K562 (cell line): Measurements from ENCODE around the gene ANO9. TPM values are rescaled to one million over a fixed set of nuclear protein-coding genes. Genes with fewer than 3 reads are reported as not detected.

ENCODE experiments used
- JUND ChIP-seq, 2 experiments: IDR thresholded peaks; 2 replicates in 1 of 2; 3 replicates in 1 of 2; pipeline ENCODE4 v1.6.1; 2011; ENCODE audit warnings: borderline replicate concordance in 2 of 2, low read depth in 2 of 2, low read length in 2 of 2, improper control_type of control experiment in 1 of 2, missing biosample characterization in 1 of 2, missing genetic modification characterization in 1 of 2, missing genetic modification reagents in 1 of 2
- KDM4B ChIP-seq, 2 experiments: fragments of 450-650 bp in 1 of 2; sonication (generic) in 1 of 2; IDR thresholded peaks; 2 replicates each; pipeline ENCODE4 v1.6.1; 2016 to 2017; ENCODE audit warnings: borderline replicate concordance in 2 of 2, antibody characterized with exemption in 1 of 2, low read depth in 1 of 2, mild to moderate bottlenecking in 1 of 2
- MYC ChIP-seq, 2 experiments: fragments of 250-450 bp in 1 of 2; sonication (Bioruptor Pico) in 1 of 2; IDR thresholded peaks; 2 replicates each; pipeline versions ENCODE4 v1.5.1 to v1.6.1; 2012 to 2021; ENCODE audit warnings: low read depth in 2 of 2, borderline replicate concordance in 1 of 2, improper control_type of control experiment in 1 of 2, low read length in 1 of 2, mild to moderate bottlenecking in 1 of 2, moderate library complexity in 1 of 2
- NCOA2 ChIP-seq, 2 experiments: fragments of 450-650 bp; IDR thresholded peaks; 2 replicates each; pipeline ENCODE4 v1.6.1; 2018; ENCODE audit warnings: mild to moderate bottlenecking in 2 of 2, moderate library complexity in 1 of 2; ENCODE audit not compliant: partially characterized antibody in 2 of 2
- NCOA4 ChIP-seq: fragments of 450-650 bp; IDR thresholded peaks from 2 replicates; pipeline ENCODE4 v1.6.1; 2018; ENCODE audit warnings: mild to moderate bottlenecking; ENCODE audit not compliant: partially characterized antibody
- RBM15 ChIP-seq: fragments of 200-400 bp; formaldehyde crosslinking; IDR thresholded peaks from 2 replicates; pipeline ENCODE4 v1.6.1; 2018; ENCODE audit warnings: mild to moderate bottlenecking, low read length, moderate library complexity; ENCODE audit not compliant: insufficient read depth
- SIN3A ChIP-seq, 2 experiments: fragments of 150-350 bp in 1 of 2; IDR thresholded peaks; 2 replicates each; pipeline ENCODE4 v1.6.1; 2011 to 2016; ENCODE audit warnings: borderline replicate concordance in 2 of 2, low read depth in 2 of 2, low read length in 2 of 2, mild to moderate bottlenecking in 2 of 2, moderate library complexity in 2 of 2; ENCODE audit not compliant: control insufficient read depth in 1 of 2
- SMARCC2 ChIP-seq: fragments of 450-650 bp; IDR thresholded peaks from 2 replicates; pipeline ENCODE4 v1.6.1; 2017; ENCODE audit warnings: antibody characterized with exemption, moderate library complexity, mild to moderate bottlenecking, low read depth
- TAF9B ChIP-seq: fragments of 450-650 bp; IDR thresholded peaks from 2 replicates; pipeline ENCODE4 v1.6.1; 2018; ENCODE audit warnings: mild to moderate bottlenecking; ENCODE audit not compliant: partially characterized antibody
- ZNF146 ChIP-seq: IDR thresholded peaks from one replicate; pipeline ENCODE4 v1.6.1; 2018; ENCODE audit warnings: missing compliant biosample characterization; ENCODE audit not compliant: unreplicated experiment
- ZNF23 ChIP-seq: fragments of 250-450 bp; sonication (Bioruptor Pico); IDR thresholded peaks from 2 replicates; pipeline ENCODE4 v1.4.0; 2020; ENCODE audit warnings: mild to moderate bottlenecking
- ZNF644 ChIP-seq: fragments of 200-800 bp; sonication (Bioruptor generic); IDR thresholded peaks from 2 replicates; pipeline ENCODE4 v1.6.1; 2016; ENCODE audit warnings: low read depth, missing genetic modification characterization, missing compliant biosample characterization
- polyA plus RNA-seq, 8 experiments: library from polyadenylated mRNA; depleted of rRNA in 4 of 8; stranded (reverse) in 5 of 8; unstranded in 3 of 8; fragments of >200 nt; fragmentation: Nextera tagmentation in 2 of 8; fragmentation: Illumina TruSeq in 1 of 8; extraction: Ambion mirVana in 2 of 8; extraction: Trizol in 1 of 8; gene quantifications; 2 replicates each; pipeline versions ENCODE4 v1.2.1 to v1.2.3, GENCODE V29; 2011 to 2014; ENCODE audit warnings: inconsistent platforms in 1 of 8, missing spikeins in 1 of 8
- total RNA-seq, 7 experiments: library from RNA; depleted of rRNA in 6 of 7; stranded (reverse); fragments of >200 nt in 6 of 7; fragmentation: Illumina TruSeq in 2 of 7; extraction: Trizol in 2 of 7; gene quantifications; 2 replicates each; pipeline versions ENCODE4 v1.2.1 to v1.2.3, GENCODE V29; 2011 to 2021; ENCODE audit warnings: low replicate concordance in 1 of 7
- TF ChIP-seq, protein P1 (sequence below): fragments of 450-650 bp; IDR thresholded peaks from 2 replicates; pipeline ENCODE4 v1.6.1; 2016
- TF ChIP-seq, protein P2 (sequence below): fragments of 250-450 bp; sonication (Bioruptor Pico); IDR thresholded peaks from 2 replicates; pipeline ENCODE4 v1.8.0; 2021; ENCODE audit warnings: borderline replicate concordance, mild to moderate bottlenecking, moderate library complexity; ENCODE audit not compliant: poor library complexity, severe bottlenecking
- TF ChIP-seq, protein P3 (sequence below), 3 experiments: IDR thresholded peaks in 2 of 3; conservative IDR thresholded peaks in 1 of 3; 2 replicates each; pipeline ENCODE4 v1.5.1; 2011 to 2012; ENCODE audit warnings: low read length in 3 of 3, mild to moderate bottlenecking in 3 of 3, control low read depth in 2 of 3, improper control_type of control experiment in 1 of 3, inconsistent platforms in 1 of 3, low read depth in 1 of 3, mixed read lengths in 1 of 3, moderate library complexity in 1 of 3; ENCODE audit not compliant: insufficient read depth in 2 of 3
- TF ChIP-seq, protein P4 (sequence below): fragments of 450-650 bp; conservative IDR thresholded peaks from 2 replicates; pipeline ENCODE4 v1.6.1; 2016; ENCODE audit warnings: missing genetic modification characterization, low read depth, mild to moderate bottlenecking, missing compliant biosample characterization, moderate library complexity
- TF ChIP-seq, protein P5 (sequence below): fragments of 450-650 bp; IDR thresholded peaks from 2 replicates; pipeline ENCODE4 v1.6.1; 2016; ENCODE audit warnings: missing biosample characterization, missing genetic modification characterization

Gene ANO9
- total and polyA plus RNA-seq, 9 of the 15 experiments (the other 6 are each of a cell fraction or from before 2014, with no cell fraction given), result 0.20 to 14.5 (median 4.5) TPM

DNA sequence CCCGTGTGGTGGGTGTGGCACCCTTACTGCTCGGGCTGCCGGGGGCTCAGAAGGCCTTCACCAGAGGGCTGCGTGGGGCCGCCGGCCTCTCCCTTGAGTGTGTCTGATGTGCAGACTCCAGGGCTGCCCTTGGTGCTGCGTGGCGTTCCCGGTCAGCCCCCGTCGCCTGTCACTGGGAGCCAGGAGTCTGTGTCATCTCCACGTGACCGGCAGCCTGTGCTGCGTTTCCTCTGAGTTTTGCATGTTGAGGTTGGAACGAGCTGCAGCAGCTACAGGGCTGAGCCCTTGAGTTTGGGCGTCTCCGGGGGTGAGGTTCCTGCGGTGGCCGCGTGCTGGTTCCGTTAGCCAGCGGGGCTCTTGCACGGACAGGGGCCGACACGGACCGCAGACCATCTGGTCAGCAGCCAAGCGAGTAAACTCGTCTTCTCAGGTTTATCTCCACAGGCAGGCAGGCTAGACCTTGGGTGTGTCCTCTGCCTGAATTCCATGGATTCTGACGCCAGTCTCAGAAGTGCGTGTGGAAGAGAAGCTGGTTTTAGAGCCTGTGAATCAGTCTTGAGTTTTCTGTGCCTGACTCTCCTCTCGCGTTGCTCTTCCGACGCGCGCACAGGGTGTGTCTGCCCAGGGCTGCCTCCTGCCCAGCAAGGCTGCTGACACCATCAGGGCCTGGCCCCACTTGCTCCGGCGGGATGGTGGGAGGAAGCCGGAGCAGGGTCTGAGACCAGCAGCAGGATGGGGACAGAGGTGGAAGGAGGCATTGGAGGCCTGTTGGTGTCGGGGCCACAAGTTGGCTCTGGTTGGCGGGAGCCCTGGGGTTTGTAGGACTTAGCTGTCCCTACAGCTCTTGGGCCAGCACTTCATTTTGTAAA is 18.8 kb upstream of the ANO9 start (continued):
- TF ChIP-seq ZNF23 (CRISPR knock-in tag), result no peak
- no peak for TF ChIP-seq ZNF146 (CRISPR knock-in tag)
- TF ChIP-seq, protein P1, sequence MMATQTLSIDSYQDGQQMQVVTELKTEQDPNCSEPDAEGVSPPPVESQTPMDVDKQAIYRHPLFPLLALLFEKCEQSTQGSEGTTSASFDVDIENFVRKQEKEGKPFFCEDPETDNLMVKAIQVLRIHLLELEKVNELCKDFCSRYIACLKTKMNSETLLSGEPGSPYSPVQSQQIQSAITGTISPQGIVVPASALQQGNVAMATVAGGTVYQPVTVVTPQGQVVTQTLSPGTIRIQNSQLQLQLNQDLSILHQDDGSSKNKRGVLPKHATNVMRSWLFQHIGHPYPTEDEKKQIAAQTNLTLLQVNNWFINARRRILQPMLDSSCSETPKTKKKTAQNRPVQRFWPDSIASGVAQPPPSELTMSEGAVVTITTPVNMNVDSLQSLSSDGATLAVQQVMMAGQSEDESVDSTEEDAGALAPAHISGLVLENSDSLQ, result peak; percentile 66
- no peak for TF ChIP-seq RBM15
- no peak for TF ChIP-seq TAF9B
- 0 out of 2 replicates have a peak, but pooled peaks have one; percentile 26 for TF ChIP-seq ZNF644 (tag)
- no peak for TF ChIP-seq NCOA2 (IDR thresholded peaks at IDR 0.05; ENCODE audit: partially characterized antibody in 2 of 2)
- TF ChIP-seq, protein P2, sequence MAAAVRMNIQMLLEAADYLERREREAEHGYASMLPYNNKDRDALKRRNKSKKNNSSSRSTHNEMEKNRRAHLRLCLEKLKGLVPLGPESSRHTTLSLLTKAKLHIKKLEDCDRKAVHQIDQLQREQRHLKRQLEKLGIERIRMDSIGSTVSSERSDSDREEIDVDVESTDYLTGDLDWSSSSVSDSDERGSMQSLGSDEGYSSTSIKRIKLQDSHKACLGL, result no peak
- peak in 1 of 2 experiments; percentile 79; a peak in 2 of 4 replicates for TF ChIP-seq SIN3A (IDR thresholded peaks at IDR 0.05; ENCODE audit: borderline replicate concordance in 2 of 2, control insufficient read depth in 1 of 2, low read depth in 2 of 2, low read length in 2 of 2)
- 0 out of 2 replicates have a peak, but pooled peaks have one; percentile 44 for TF ChIP-seq SMARCC2
- TF ChIP-seq KDM4B (IDR thresholded peaks at IDR 0.05; ENCODE audit: borderline replicate concordance in 2 of 2, low read depth in 1 of 2), result no peak
- TF ChIP-seq, protein P3, sequence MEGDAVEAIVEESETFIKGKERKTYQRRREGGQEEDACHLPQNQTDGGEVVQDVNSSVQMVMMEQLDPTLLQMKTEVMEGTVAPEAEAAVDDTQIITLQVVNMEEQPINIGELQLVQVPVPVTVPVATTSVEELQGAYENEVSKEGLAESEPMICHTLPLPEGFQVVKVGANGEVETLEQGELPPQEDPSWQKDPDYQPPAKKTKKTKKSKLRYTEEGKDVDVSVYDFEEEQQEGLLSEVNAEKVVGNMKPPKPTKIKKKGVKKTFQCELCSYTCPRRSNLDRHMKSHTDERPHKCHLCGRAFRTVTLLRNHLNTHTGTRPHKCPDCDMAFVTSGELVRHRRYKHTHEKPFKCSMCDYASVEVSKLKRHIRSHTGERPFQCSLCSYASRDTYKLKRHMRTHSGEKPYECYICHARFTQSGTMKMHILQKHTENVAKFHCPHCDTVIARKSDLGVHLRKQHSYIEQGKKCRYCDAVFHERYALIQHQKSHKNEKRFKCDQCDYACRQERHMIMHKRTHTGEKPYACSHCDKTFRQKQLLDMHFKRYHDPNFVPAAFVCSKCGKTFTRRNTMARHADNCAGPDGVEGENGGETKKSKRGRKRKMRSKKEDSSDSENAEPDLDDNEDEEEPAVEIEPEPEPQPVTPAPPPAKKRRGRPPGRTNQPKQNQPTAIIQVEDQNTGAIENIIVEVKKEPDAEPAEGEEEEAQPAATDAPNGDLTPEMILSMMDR (IDR thresholded peaks at IDR 0.05 in 2 of 3, conservative IDR thresholded peaks at IDR 0.05 in 1 of 3; ENCODE audit: insufficient read depth in 2 of 3, low read depth in 1 of 3, low read length in 3 of 3), result peak in 1 of 3 experiments; percentile 23; a peak in 1 of 6 replicates
- peak; percentile 48 for TF ChIP-seq JUND (IDR thresholded peaks at IDR 0.05; ENCODE audit: borderline replicate concordance, low read depth, low read length)
- TF ChIP-seq JUND (tag; IDR thresholded peaks at IDR 0.05; ENCODE audit: borderline replicate concordance, low read depth, low read length), result peak; percentile 79; the same call in 2 of the 3 replicates
- TF ChIP-seq, protein P4, sequence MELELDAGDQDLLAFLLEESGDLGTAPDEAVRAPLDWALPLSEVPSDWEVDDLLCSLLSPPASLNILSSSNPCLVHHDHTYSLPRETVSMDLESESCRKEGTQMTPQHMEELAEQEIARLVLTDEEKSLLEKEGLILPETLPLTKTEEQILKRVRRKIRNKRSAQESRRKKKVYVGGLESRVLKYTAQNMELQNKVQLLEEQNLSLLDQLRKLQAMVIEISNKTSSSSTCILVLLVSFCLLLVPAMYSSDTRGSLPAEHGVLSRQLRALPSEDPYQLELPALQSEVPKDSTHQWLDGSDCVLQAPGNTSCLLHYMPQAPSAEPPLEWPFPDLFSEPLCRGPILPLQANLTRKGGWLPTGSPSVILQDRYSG, result no peak
- TF ChIP-seq NCOA4, result no peak
- peak; percentile 90 for TF ChIP-seq MYC (IDR thresholded peaks at IDR 0.05; ENCODE audit: low read depth, low read length)
- TF ChIP-seq MYC (CRISPR knock-in tag; IDR thresholded peaks at IDR 0.05; ENCODE audit: borderline replicate concordance, low read depth), result no peak
- TF ChIP-seq, protein P5, sequence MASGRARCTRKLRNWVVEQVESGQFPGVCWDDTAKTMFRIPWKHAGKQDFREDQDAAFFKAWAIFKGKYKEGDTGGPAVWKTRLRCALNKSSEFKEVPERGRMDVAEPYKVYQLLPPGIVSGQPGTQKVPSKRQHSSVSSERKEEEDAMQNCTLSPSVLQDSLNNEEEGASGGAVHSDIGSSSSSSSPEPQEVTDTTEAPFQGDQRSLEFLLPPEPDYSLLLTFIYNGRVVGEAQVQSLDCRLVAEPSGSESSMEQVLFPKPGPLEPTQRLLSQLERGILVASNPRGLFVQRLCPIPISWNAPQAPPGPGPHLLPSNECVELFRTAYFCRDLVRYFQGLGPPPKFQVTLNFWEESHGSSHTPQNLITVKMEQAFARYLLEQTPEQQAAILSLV (tag), result no peak
